ENCODE results near the gene ZNF532.

The ZNF532 gene

GRCh38 chr18:58980991-58981390 is 116.3 kb downstream of the ZNF532 start:
- FAIRE-seq = no peak
- TF ChIP-seq POLR2A (IDR thresholded peaks at IDR 0.05; ENCODE audit: low read depth, low read length) = no peak
- DNase-seq (ENCODE audit: insufficient read length, low spot score) = no peak

GRCh38 chr18:58983260-58984155 is 118.8 kb downstream of the ZNF532 start:
- DNase-seq (ENCODE audit: insufficient read length, low spot score) (no peak), FAIRE-seq (no peak)
- TF ChIP-seq POLR2A (IDR thresholded peaks at IDR 0.05; ENCODE audit: low read depth, low read length) = no peak

- FAIRE-seq (no peak), DNase-seq (ENCODE audit: insufficient read length, low spot score) (no peak)
- TF ChIP-seq POLR2A (IDR thresholded peaks at IDR 0.05; ENCODE audit: low read depth, low read length) = no peak
These were observed 123.9 kb downstream of the ZNF532 start for GRCh38 chr18:58988600-58988999.

GRCh38 chr18:58989184-58989759 is 124.6 kb downstream of the ZNF532 start:
- no peak for FAIRE-seq
- no peak for DNase-seq (ENCODE audit: insufficient read length, low spot score)
- no peak for TF ChIP-seq POLR2A (IDR thresholded peaks at IDR 0.05; ENCODE audit: low read depth, low read length)

GRCh38 chr18:58990720-58991119 is 126.0 kb downstream of the ZNF532 start:
- no peak for DNase-seq (ENCODE audit: insufficient read length, low spot score)
- FAIRE-seq = no peak
- no peak for TF ChIP-seq POLR2A (IDR thresholded peaks at IDR 0.05; ENCODE audit: low read depth, low read length)

GRCh38 chr18:58991167-58991798 is 126.6 kb downstream of the ZNF532 start:
- FAIRE-seq (no peak), DNase-seq (ENCODE audit: insufficient read length, low spot score) (no peak)
- no peak for TF ChIP-seq POLR2A (IDR thresholded peaks at IDR 0.05; ENCODE audit: low read depth, low read length)

- no peak for FAIRE-seq
- DNase-seq (ENCODE audit: insufficient read length, low spot score) = no peak
- no peak for TF ChIP-seq POLR2A (IDR thresholded peaks at IDR 0.05; ENCODE audit: low read depth, low read length)
These were observed 127.9 kb downstream of the ZNF532 start for GRCh38 chr18:58992301-58993231.

- peak; percentile 30 for FAIRE-seq
- no peak for DNase-seq (ENCODE audit: insufficient read length, low spot score)
- no peak for TF ChIP-seq POLR2A (IDR thresholded peaks at IDR 0.05; ENCODE audit: low read depth, low read length)
These were observed 128.6 kb downstream of the ZNF532 start for GRCh38 chr18:58993260-58993659.

GRCh38 chr18:58995663-58996062 is 131.0 kb downstream of the ZNF532 start:
- TF ChIP-seq POLR2A (IDR thresholded peaks at IDR 0.05; ENCODE audit: low read depth, low read length) = no peak
- FAIRE-seq (no peak), DNase-seq (ENCODE audit: insufficient read length, low spot score) (no peak)

- no peak for FAIRE-seq
- no peak for TF ChIP-seq POLR2A (IDR thresholded peaks at IDR 0.05; ENCODE audit: low read depth, low read length)
- DNase-seq (ENCODE audit: insufficient read length, low spot score) = no peak
These were observed 131.5 kb downstream of the ZNF532 start for GRCh38 chr18:58996131-58996641.

- DNase-seq (ENCODE audit: insufficient read length, low spot score) (no peak), FAIRE-seq (no peak)
- TF ChIP-seq POLR2A (IDR thresholded peaks at IDR 0.05; ENCODE audit: low read depth, low read length) = no peak
These were observed 132.0 kb downstream of the ZNF532 start for GRCh38 chr18:58996696-58997095.

- no peak for TF ChIP-seq POLR2A (IDR thresholded peaks at IDR 0.05; ENCODE audit: low read depth, low read length)
- FAIRE-seq = peak; percentile 27
- no peak for DNase-seq (ENCODE audit: insufficient read length, low spot score)
These were observed 133.2 kb downstream of the ZNF532 start for GRCh38 chr18:58997811-58998337.

Measured in H54 (cell line).